ENCODE measurements around the gene MRPL58. TPM values are rescaled to one million over a fixed set of nuclear protein-coding genes. Genes with fewer than 3 reads are reported as not detected.

Gene MRPL58
- total RNA-seq, 1 donor from 2014 or later, result 23.8 TPM

GRCh38 chr17:75047398-75048098, 35.1 kb downstream of the MRPL58 start:
- Histone ChIP-seq H3K4me2 (ENCODE audit: low read length) (peak overlapping the region; percentile 100), H3K36me3 (ENCODE audit: insufficient read depth, low read length) (peaks cover 5% of the 10 kb centered on the region), H2AFZ (ENCODE audit: low read depth, low read length) (peak overlapping the region; percentile 79), H3K9ac (ENCODE audit: low read length) (peak overlapping the region; percentile 93), H3K4me3 (ENCODE audit: insufficient read depth, low read depth, low read length) (peak overlapping the region; percentile 97), H4K20me1 (ENCODE audit: insufficient read depth, low read length) (peaks cover 20% of the 10 kb centered on the region), H3K27ac (ENCODE audit: low read depth, low read length) (peak overlapping the region; percentile 41), H3K9me3 (ENCODE audit: insufficient read depth, low read depth, low read length) (no peaks in the 10 kb centered on the region), H3K79me2 (ENCODE audit: insufficient read depth, low read length) (peaks cover 26% of the 10 kb centered on the region), H3K27me3 (ENCODE audit: insufficient read depth, low read length) (no peaks in the 10 kb centered on the region), H3K4me1 (ENCODE audit: insufficient read depth, low read length) (peaks cover 13% of the 10 kb centered on the region)
- H3K27me3 Mint-ChIP-seq (ENCODE audit: low read depth, unreplicated experiment), result no peaks in the 10 kb centered on the region
- H3K4me3 Mint-ChIP-seq (ENCODE audit: unreplicated experiment), result peak overlapping the region; percentile 96
- peaks cover 11% of the 10 kb centered on the region for H3K4me1 Mint-ChIP-seq (ENCODE audit: low read depth, unreplicated experiment)
- H3K36me3 Mint-ChIP-seq (ENCODE audit: low read depth, unreplicated experiment), result peaks cover 1% of the 10 kb centered on the region
- H3K9me3 Mint-ChIP-seq (ENCODE audit: unreplicated experiment), result no peaks in the 10 kb centered on the region
- peak overlapping the region; percentile 90 for H3K27ac Mint-ChIP-seq (ENCODE audit: unreplicated experiment)
- TF ChIP-seq, protein P1, sequence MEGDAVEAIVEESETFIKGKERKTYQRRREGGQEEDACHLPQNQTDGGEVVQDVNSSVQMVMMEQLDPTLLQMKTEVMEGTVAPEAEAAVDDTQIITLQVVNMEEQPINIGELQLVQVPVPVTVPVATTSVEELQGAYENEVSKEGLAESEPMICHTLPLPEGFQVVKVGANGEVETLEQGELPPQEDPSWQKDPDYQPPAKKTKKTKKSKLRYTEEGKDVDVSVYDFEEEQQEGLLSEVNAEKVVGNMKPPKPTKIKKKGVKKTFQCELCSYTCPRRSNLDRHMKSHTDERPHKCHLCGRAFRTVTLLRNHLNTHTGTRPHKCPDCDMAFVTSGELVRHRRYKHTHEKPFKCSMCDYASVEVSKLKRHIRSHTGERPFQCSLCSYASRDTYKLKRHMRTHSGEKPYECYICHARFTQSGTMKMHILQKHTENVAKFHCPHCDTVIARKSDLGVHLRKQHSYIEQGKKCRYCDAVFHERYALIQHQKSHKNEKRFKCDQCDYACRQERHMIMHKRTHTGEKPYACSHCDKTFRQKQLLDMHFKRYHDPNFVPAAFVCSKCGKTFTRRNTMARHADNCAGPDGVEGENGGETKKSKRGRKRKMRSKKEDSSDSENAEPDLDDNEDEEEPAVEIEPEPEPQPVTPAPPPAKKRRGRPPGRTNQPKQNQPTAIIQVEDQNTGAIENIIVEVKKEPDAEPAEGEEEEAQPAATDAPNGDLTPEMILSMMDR (IDR thresholded peaks at IDR 0.05; ENCODE audit: insufficient read depth, low read depth, low read length), result no peak
- no peak for TF ChIP-seq EZH2 (IDR thresholded peaks at IDR 0.05; ENCODE audit: insufficient read depth, low read length)
- FAIRE-seq, result no peak
- no peak for DNase-seq (ENCODE audit: low read depth)

- Histone ChIP-seq H4K20me1 (ENCODE audit: insufficient read depth, low read length) (peaks cover 20% of the 10 kb centered on the region), H3K4me2 (ENCODE audit: low read length) (peak overlapping the region; percentile 100), H2AFZ (ENCODE audit: low read depth, low read length) (no peak overlapping the region), H3K9ac (ENCODE audit: low read length) (peak overlapping the region; percentile 93), H3K36me3 (ENCODE audit: insufficient read depth, low read length) (peaks cover 8% of the 10 kb centered on the region), H3K27ac (ENCODE audit: low read depth, low read length) (no peak overlapping the region), H3K4me1 (ENCODE audit: insufficient read depth, low read length) (peaks cover 13% of the 10 kb centered on the region), H3K9me3 (ENCODE audit: insufficient read depth, low read depth, low read length) (no peaks in the 10 kb centered on the region), H3K4me3 (ENCODE audit: insufficient read depth, low read depth, low read length) (peak overlapping the region; percentile 97), H3K79me2 (ENCODE audit: insufficient read depth, low read length) (peaks cover 26% of the 10 kb centered on the region), H3K27me3 (ENCODE audit: insufficient read depth, low read length) (no peaks in the 10 kb centered on the region)
- DNase-seq (ENCODE audit: low read depth), result peak; percentile 9
- Mint-ChIP-seq H3K27me3 (ENCODE audit: low read depth, unreplicated experiment) (no peaks in the 10 kb centered on the region), H3K9me3 (ENCODE audit: unreplicated experiment) (no peaks in the 10 kb centered on the region), H3K4me3 (ENCODE audit: unreplicated experiment) (peak overlapping the region; percentile 96), H3K4me1 (ENCODE audit: low read depth, unreplicated experiment) (peaks cover 11% of the 10 kb centered on the region), H3K27ac (ENCODE audit: unreplicated experiment) (no peak overlapping the region), H3K36me3 (ENCODE audit: low read depth, unreplicated experiment) (peaks cover 5% of the 10 kb centered on the region)
- FAIRE-seq, result no peak
- TF ChIP-seq, protein P1 (IDR thresholded peaks at IDR 0.05; ENCODE audit: insufficient read depth, low read depth, low read length), result no peak
- no peak for TF ChIP-seq EZH2 (IDR thresholded peaks at IDR 0.05; ENCODE audit: insufficient read depth, low read length)
Measured at GRCh38 chr17:75048249-75048878, 35.9 kb downstream of the MRPL58 start.

All from astrocyte (in vitro differentiated cells and primary cell).